Left lung (tissue), 10 donors: Measurements from ENCODE around the gene ALPP. TPM values are rescaled to one million over a fixed set of nuclear protein-coding genes. Genes with fewer than 3 reads are reported as not detected.

Experiments used
- ATAC-seq: fragments of 200-7000 bp; cut with Tn5 transposase; one replicate; pipeline ENCODE4 v1.9.1; 2020; ENCODE audit warnings: moderate library complexity
- DNase-seq, 4 donors: peaks; one replicate each; pipeline ENCODE4 v3.0.0-alpha.2; 2013 to 2020
- H3K27ac ChIP-seq, 2 donors: fragments of 200-600 bp; sonication (generic) in 1 of 2; one replicate each; pipeline versions ENCODE4 v1.5.0 to v1.8.0; 2020 to 2021
- H3K27me3 ChIP-seq, 2 donors: fragments of 200-600 bp; sonication (generic) in 1 of 2; one replicate each; pipeline versions ENCODE4 v1.5.0 to v1.8.0; 2020 to 2021
- H3K36me3 ChIP-seq, 2 donors: fragments of 200-600 bp; sonication (generic) in 1 of 2; one replicate each; pipeline versions ENCODE4 v1.5.0 to v1.8.0; 2020 to 2021
- H3K4me1 ChIP-seq, 2 donors: fragments of 200-600 bp; one replicate each; pipeline ENCODE4 v1.8.0; 2021
- H3K4me3 ChIP-seq, 2 donors: fragments of 200-600 bp; sonication (generic) in 1 of 2; one replicate each; pipeline versions ENCODE4 v1.5.0 to v1.8.0; 2020 to 2021; ENCODE audit warnings: mild to moderate bottlenecking in 1 of 2
- H3K9me3 ChIP-seq, 2 donors: fragments of 200-600 bp; sonication (generic) in 1 of 2; one replicate each; pipeline versions ENCODE4 v1.5.0 to v1.8.0; 2020 to 2021
- CTCF ChIP-seq, 2 donors: fragments of 200-600 bp; sonication (generic) in 1 of 2; IDR thresholded peaks; one replicate each; pipeline versions ENCODE4 v1.5.0 to v1.8.0; 2021; ENCODE audit warnings: antibody characterized with exemption in 2 of 2
- intact Hi-C, 2 donors: fragments of 100-400 bp; cut with DNase I; formaldehyde crosslinking; loops; one replicate each; pipeline versions ENCODE4 v1.11.2 to v1.14.2; 2022
- polyA plus RNA-seq, 6 donors: library from polyadenylated mRNA; unstranded; fragments of 120-200 nt; gene quantifications; one replicate each; pipeline ENCODE4 v1.2.1, GENCODE V29; 2013; ENCODE audit not compliant: insufficient read length in 6 of 6
- total RNA-seq, 2 donors: library from RNA; stranded (reverse); fragmentation: NEBNext Ultra II Directional; extraction: Animal tissue kit (Norgen Biotek cat#: 25700); gene quantifications; one replicate each; pipeline ENCODE4 v1.2.1, GENCODE V29; 2021
- donor health status: DM: no; HTN: yes; CAD: no.
- donor health status: DM: no; HTN: no; CAD: no.

ALPP gene
- total and polyA plus RNA-seq, 8 donors = 0.07 to 14.1 (median 0.18) TPM; not detected in 3

- Histone ChIP-seq H3K27ac (peak overlapping the region; percentile 33 to 41), H3K4me3 (peak overlapping the region in 1 of 2 donors; percentile 28), H3K9me3 (no peaks in the 10 kb centered on the region), H3K4me1 (peaks cover 0 to 6% of the 10 kb centered on the region in 2 donors), H3K27me3 (peaks cover 51 to 94% of the 10 kb centered on the region in 2 donors), H3K36me3 (no peaks in the 10 kb centered on the region)
- peak; percentile 65 for ATAC-seq
- intact Hi-C loops = no loop called here
- TF ChIP-seq CTCF (IDR thresholded peaks at IDR 0.05) = no peak
- DNase-seq = peak in 1 of 4 donors; percentile 44
Observed at GRCh38 chr2:232385660-232386489, 7.3 kb downstream of the ALPP start.

GRCh38 chr2:232386490-232386739 lies 7.9 kb downstream of the ALPP start:
- TF ChIP-seq CTCF (IDR thresholded peaks at IDR 0.05) = no peak
- intact Hi-C loops = no loop called here
- ATAC-seq (peak; percentile 23), DNase-seq (no peak)
- Histone ChIP-seq H3K27ac (peak overlapping the region; percentile 33 to 41), H3K4me3 (peak overlapping the region in 1 of 2 donors; percentile 28), H3K36me3 (no peaks in the 10 kb centered on the region), H3K9me3 (no peaks in the 10 kb centered on the region), H3K27me3 (peaks cover 52 to 94% of the 10 kb centered on the region in 2 donors), H3K4me1 (peaks cover 0 to 6% of the 10 kb centered on the region in 2 donors)

GRCh38 chr2:232386740-232387450 lies 8.3 kb downstream of the ALPP start:
- Histone ChIP-seq H3K27me3 (peaks cover 48 to 94% of the 10 kb centered on the region in 2 donors), H3K9me3 (no peaks in the 10 kb centered on the region), H3K27ac (peak overlapping the region; percentile 33 to 41), H3K36me3 (no peaks in the 10 kb centered on the region), H3K4me3 (peak overlapping the region in 1 of 2 donors; percentile 28), H3K4me1 (peaks cover 0 to 6% of the 10 kb centered on the region in 2 donors)
- DNase-seq (peak in 1 of 4 donors; percentile 84), ATAC-seq (peak; percentile 75)
- intact Hi-C loops = no loop called here
- no peak for TF ChIP-seq CTCF (IDR thresholded peaks at IDR 0.05)

GRCh38 chr2:232387451-232388171 lies 9.1 kb downstream of the ALPP start:
- Histone ChIP-seq H3K4me1 (peaks cover 0 to 6% of the 10 kb centered on the region in 2 donors), H3K36me3 (no peaks in the 10 kb centered on the region), H3K27ac (peak overlapping the region in 1 of 2 donors; percentile 41), H3K9me3 (no peaks in the 10 kb centered on the region), H3K4me3 (peak overlapping the region in 1 of 2 donors; percentile 28), H3K27me3 (peaks cover 48 to 88% of the 10 kb centered on the region in 2 donors)
- intact Hi-C loops = no loop called here
- DNase-seq = no peak
- peak; percentile 5 for ATAC-seq
- TF ChIP-seq CTCF (IDR thresholded peaks at IDR 0.05) = no peak
